Activated naive CD4-positive, alpha-beta T cell treated with anti-CD3 and anti-CD28 coated beads, Interleukin-2, amount 10 ng/mL, durations not matched to agents 7 days and 5 days (primary cell): Measurements from ENCODE around the gene SDCBP2.

Source experiments
- CTCF ChIA-PET: fragments of 350-600 bp; sonication (Branson Sonifier 250); formaldehyde crosslinking; loops from one replicate; lab custom pipeline; 2021; ENCODE audit warnings: antibody characterized with exemption; lab: Charles Lee
- DNase-seq: peaks from one replicate; pipeline ENCODE4 v3.0.0-alpha.2; 2020
- H3K27ac Mint-ChIP-seq: one replicate; pipeline ENCODE4 v1.8.0; 2021; ENCODE audit warnings: mild to moderate bottlenecking, moderate library complexity, mixed read lengths
- H3K27me3 Mint-ChIP-seq: one replicate; pipeline ENCODE4 v1.8.0; 2021; ENCODE audit warnings: mild to moderate bottlenecking, mixed read lengths
- H3K36me3 Mint-ChIP-seq: one replicate; pipeline ENCODE4 v1.8.0; 2021; ENCODE audit warnings: mixed read lengths
- H3K4me1 Mint-ChIP-seq: one replicate; pipeline ENCODE4 v1.8.0; 2021; ENCODE audit warnings: mixed read lengths
- H3K4me3 Mint-ChIP-seq: one replicate; pipeline ENCODE4 v1.8.0; 2021; ENCODE audit warnings: mild to moderate bottlenecking, moderate library complexity, mixed read lengths
- H3K9me3 Mint-ChIP-seq: one replicate; pipeline ENCODE4 v1.8.0; 2021; ENCODE audit warnings: mixed read lengths

The SDCBP2 gene

GRCh38 chr20:1308702-1309095, 20.2 kb downstream of the SDCBP2 start:
- Mint-ChIP-seq H3K27me3 (no peaks in the 10 kb centered on the region), H3K4me3 (no peak overlapping the region), H3K9me3 (no peaks in the 10 kb centered on the region), H3K36me3 (peaks cover 4% of the 10 kb centered on the region), H3K4me1 (peaks cover 3% of the 10 kb centered on the region), H3K27ac (no peak overlapping the region)
- CTCF ChIA-PET = interaction anchor here (1.1 kb wide), 1 partner anchor 81 kb away, joined by 4 read pairs; no protein-coding TSS in a partner anchor
- DNase-seq = no peak

- Mint-ChIP-seq H3K4me1 (no peaks in the 10 kb centered on the region), H3K36me3 (peaks cover 4% of the 10 kb centered on the region), H3K4me3 (no peak overlapping the region), H3K9me3 (no peaks in the 10 kb centered on the region), H3K27ac (no peak overlapping the region), H3K27me3 (no peaks in the 10 kb centered on the region)
- no peak for DNase-seq
- CTCF ChIA-PET = interaction anchor here (1.1 kb wide), 1 partner anchor 81 kb away, joined by 4 read pairs; no protein-coding TSS in a partner anchor
Measured at GRCh38 chr20:1308067-1308701, 20.8 kb downstream of the SDCBP2 start.

GRCh38 chr20:1307571-1307971, 21.4 kb downstream of the SDCBP2 start:
- peaks cover 4% of the 10 kb centered on the region for H3K36me3 Mint-ChIP-seq
- no peak for DNase-seq
- H3K4me3 Mint-ChIP-seq = no peak overlapping the region
- CTCF ChIA-PET = no interaction called here
- H3K27me3 Mint-ChIP-seq = no peaks in the 10 kb centered on the region
- H3K9me3 Mint-ChIP-seq = no peaks in the 10 kb centered on the region
- no peak overlapping the region for H3K27ac Mint-ChIP-seq
- no peaks in the 10 kb centered on the region for H3K4me1 Mint-ChIP-seq

- no peak for DNase-seq
- CTCF ChIA-PET = no interaction called here
- Mint-ChIP-seq H3K36me3 (peaks cover 4% of the 10 kb centered on the region), H3K27ac (no peak overlapping the region), H3K27me3 (no peaks in the 10 kb centered on the region), H3K4me1 (no peaks in the 10 kb centered on the region), H3K9me3 (no peaks in the 10 kb centered on the region), H3K4me3 (no peak overlapping the region)
Measured at GRCh38 chr20:1307171-1307570, 21.8 kb downstream of the SDCBP2 start.

- Mint-ChIP-seq H3K9me3 (no peaks in the 10 kb centered on the region), H3K4me1 (no peaks in the 10 kb centered on the region), H3K36me3 (peaks cover 4% of the 10 kb centered on the region), H3K4me3 (no peak overlapping the region), H3K27me3 (no peaks in the 10 kb centered on the region), H3K27ac (no peak overlapping the region)
- no peak for DNase-seq
- CTCF ChIA-PET = no interaction called here
Measured at GRCh38 chr20:1306316-1307135, 22.4 kb downstream of the SDCBP2 start.

GRCh38 chr20:1305712-1306111, 23.2 kb downstream of the SDCBP2 start:
- Mint-ChIP-seq H3K9me3 (no peaks in the 10 kb centered on the region), H3K4me1 (peaks cover 8% of the 10 kb centered on the region), H3K4me3 (no peak overlapping the region), H3K36me3 (peaks cover 10% of the 10 kb centered on the region), H3K27ac (no peak overlapping the region), H3K27me3 (no peaks in the 10 kb centered on the region)
- DNase-seq = no peak
- CTCF ChIA-PET = no interaction called here

- no peak overlapping the region for H3K4me3 Mint-ChIP-seq
- H3K27ac Mint-ChIP-seq = no peak overlapping the region
- no peaks in the 10 kb centered on the region for H3K27me3 Mint-ChIP-seq
- peaks cover 10% of the 10 kb centered on the region for H3K36me3 Mint-ChIP-seq
- CTCF ChIA-PET = no interaction called here
- no peak for DNase-seq
- no peaks in the 10 kb centered on the region for H3K9me3 Mint-ChIP-seq
- H3K4me1 Mint-ChIP-seq = peaks cover 16% of the 10 kb centered on the region
Measured at GRCh38 chr20:1304710-1305515, 24.0 kb downstream of the SDCBP2 start.

- Mint-ChIP-seq H3K9me3 (no peaks in the 10 kb centered on the region), H3K36me3 (peaks cover 15% of the 10 kb centered on the region), H3K4me1 (peaks cover 26% of the 10 kb centered on the region), H3K27ac (no peak overlapping the region), H3K4me3 (no peak overlapping the region), H3K27me3 (no peaks in the 10 kb centered on the region)
- CTCF ChIA-PET = no interaction called here
- DNase-seq = peak; percentile 43
Measured at GRCh38 chr20:1302685-1303541, 26.0 kb downstream of the SDCBP2 start.

GRCh38 chr20:1301031-1301529, 27.9 kb downstream of the SDCBP2 start:
- Mint-ChIP-seq H3K36me3 (peaks cover 15% of the 10 kb centered on the region), H3K4me1 (peaks cover 26% of the 10 kb centered on the region), H3K27me3 (no peaks in the 10 kb centered on the region), H3K27ac (peak overlapping the region; percentile 93), H3K9me3 (no peaks in the 10 kb centered on the region), H3K4me3 (peak overlapping the region; percentile 69)
- peak; percentile 80 for DNase-seq
- CTCF ChIA-PET = interaction anchor here (0.8 to 2.8 kb wide), 7 partner anchors 9 to 203 kb away, joined by 3 to 12 read pairs (median 7); no protein-coding TSS in a partner anchor

- DNase-seq = no peak
- peak overlapping the region; percentile 93 for H3K27ac Mint-ChIP-seq
- peaks cover 11% of the 10 kb centered on the region for H3K36me3 Mint-ChIP-seq
- H3K4me1 Mint-ChIP-seq = peaks cover 26% of the 10 kb centered on the region
- H3K27me3 Mint-ChIP-seq = no peaks in the 10 kb centered on the region
- H3K4me3 Mint-ChIP-seq = peak overlapping the region; percentile 69
- H3K9me3 Mint-ChIP-seq = no peaks in the 10 kb centered on the region
- CTCF ChIA-PET = interaction anchor here (0.9 to 2.8 kb wide), 7 partner anchors 9 to 203 kb away, joined by 3 to 12 read pairs (median 7); no protein-coding TSS in a partner anchor
Measured at GRCh38 chr20:1300083-1300840, 28.7 kb downstream of the SDCBP2 start.

- CTCF ChIA-PET = interaction anchor here (0.9 to 2.8 kb wide), 3 partner anchors 8 to 169 kb away, joined by 3 to 12 read pairs (median 9); no protein-coding TSS in a partner anchor
- Mint-ChIP-seq H3K27ac (no peak overlapping the region), H3K4me1 (peaks cover 26% of the 10 kb centered on the region), H3K36me3 (peaks cover 11% of the 10 kb centered on the region), H3K4me3 (no peak overlapping the region), H3K27me3 (no peaks in the 10 kb centered on the region), H3K9me3 (no peaks in the 10 kb centered on the region)
- peak; percentile 61 for DNase-seq
Measured at GRCh38 chr20:1299522-1299921, 29.4 kb downstream of the SDCBP2 start.

- Mint-ChIP-seq H3K4me1 (peaks cover 26% of the 10 kb centered on the region), H3K9me3 (no peaks in the 10 kb centered on the region), H3K27me3 (no peaks in the 10 kb centered on the region), H3K4me3 (no peak overlapping the region), H3K36me3 (peaks cover 11% of the 10 kb centered on the region), H3K27ac (peak overlapping the region; percentile 34)
- CTCF ChIA-PET = interaction anchor here (2.8 kb wide), 1 partner anchor 12 kb away, joined by 9 read pairs; no protein-coding TSS in a partner anchor
- no peak for DNase-seq
Measured at GRCh38 chr20:1298888-1299511, 29.9 kb downstream of the SDCBP2 start.
